HG02943 (cell line): Measurements from ENCODE around the gene RWDD2A.
A peak's percentile ranks its signal among the peaks of the same experiment; 100 is the strongest.

Experiments used
- ATAC-seq: cut with Tn5 transposase; IDR thresholded peaks from one replicate; pipeline ENCODE4 v1.9.1; 2021; ENCODE audit warnings: mild to moderate bottlenecking, low read depth, moderate library complexity; ENCODE audit not compliant: unreplicated experiment

RWDD2A gene

DNA sequence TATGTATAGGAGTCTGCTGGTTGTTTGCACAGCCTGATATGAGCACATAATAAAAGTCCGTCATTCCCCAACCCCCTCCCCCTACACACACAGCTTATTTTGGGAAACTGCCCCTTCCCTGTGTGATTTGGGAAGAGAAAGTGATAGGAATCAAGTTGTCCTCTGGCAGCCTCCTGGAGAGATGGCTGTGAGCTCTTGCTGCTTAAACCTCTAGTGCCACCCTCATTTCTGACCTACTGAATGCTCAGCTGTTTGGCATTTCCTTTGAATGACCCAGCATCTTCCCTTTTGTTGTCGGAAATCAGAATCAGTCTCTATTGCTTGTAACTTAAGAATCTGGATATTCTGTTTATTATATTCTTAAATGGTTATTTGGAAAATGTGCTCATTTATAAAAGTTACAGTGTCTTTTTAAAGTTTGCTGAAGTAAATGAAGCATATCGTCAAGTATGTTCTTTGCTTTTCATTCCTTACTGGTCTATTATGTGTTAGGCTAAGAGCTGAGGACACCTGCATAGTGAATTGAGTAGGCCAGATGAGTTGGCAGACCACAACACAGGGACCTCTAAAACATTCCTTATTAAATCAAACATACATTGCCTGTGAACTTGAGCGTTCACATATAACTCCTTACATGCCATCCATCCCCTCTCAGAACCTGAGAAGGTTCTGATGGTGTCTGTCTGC is 5.5 kb downstream of the RWDD2A start:
- no peak for ATAC-seq

DNA sequence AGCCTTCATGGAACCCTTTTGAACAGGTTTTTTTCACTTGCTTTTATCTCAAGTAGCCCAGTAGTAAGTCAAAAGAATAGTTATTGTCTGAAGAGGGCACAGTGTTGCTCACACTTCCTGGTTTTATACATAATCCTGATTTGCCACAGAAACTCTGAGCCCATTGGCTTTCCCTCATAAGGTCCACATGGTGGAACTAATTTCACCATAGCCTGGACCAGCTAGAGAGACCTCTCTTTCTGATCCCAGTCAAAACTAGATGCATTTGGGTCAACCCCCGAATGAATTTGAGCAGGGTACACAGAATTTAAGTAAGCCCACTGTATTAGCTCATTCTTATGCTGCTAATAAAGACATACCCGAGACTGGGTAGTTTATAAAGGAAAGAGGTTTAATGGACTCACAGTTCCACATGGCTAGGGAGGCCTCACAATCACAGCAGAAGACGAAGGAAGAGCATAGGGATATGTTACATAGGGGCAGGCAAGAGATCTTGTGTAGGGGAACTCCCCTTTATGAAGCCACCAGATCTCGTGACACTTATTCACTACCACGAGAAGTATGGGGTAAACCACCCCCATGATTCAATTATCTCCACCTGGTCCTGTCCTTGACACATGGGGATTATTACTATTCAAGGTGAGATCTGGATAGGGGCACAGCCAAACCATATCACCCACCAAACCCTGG is 6.2 kb downstream of the RWDD2A start:
- no peak for ATAC-seq

DNA sequence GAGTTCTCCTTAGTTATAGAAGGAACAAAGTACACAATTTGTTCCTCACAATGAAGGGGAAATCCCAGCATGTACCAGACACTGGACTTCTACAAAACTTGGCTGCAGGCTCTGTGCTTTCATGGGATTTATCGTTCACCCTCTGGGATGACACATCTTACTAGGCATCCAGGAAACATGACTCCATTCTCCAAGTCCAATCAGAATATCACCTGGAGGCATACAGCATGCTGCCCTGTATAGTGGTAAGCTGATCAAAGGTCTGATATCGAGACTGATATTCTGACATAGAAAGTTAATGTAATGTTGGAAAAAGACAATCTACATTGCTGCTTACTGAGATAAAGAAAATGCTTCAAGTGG is 6.7 kb downstream of the RWDD2A start:
- ATAC-seq = no peak

DNA sequence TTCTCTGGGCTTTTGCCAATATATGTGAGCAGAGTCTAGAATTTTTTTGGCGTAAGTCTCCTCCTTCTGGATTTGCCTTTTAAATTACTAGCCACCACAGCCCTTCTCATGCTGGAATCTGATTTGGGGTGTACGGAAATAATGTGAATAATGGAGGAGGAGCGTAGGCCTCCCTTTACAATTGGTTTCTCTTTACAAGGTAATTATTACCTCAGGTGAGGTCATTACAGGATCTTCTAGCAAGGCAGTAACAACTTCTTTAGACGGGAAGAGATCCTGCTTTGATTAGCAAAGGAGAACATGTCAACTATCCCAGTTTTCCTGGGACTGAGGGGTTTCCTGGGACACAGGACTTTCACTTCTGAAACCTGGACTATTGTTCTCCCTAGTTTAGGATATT is 8.9 kb downstream of the RWDD2A start:
- no peak for ATAC-seq

DNA sequence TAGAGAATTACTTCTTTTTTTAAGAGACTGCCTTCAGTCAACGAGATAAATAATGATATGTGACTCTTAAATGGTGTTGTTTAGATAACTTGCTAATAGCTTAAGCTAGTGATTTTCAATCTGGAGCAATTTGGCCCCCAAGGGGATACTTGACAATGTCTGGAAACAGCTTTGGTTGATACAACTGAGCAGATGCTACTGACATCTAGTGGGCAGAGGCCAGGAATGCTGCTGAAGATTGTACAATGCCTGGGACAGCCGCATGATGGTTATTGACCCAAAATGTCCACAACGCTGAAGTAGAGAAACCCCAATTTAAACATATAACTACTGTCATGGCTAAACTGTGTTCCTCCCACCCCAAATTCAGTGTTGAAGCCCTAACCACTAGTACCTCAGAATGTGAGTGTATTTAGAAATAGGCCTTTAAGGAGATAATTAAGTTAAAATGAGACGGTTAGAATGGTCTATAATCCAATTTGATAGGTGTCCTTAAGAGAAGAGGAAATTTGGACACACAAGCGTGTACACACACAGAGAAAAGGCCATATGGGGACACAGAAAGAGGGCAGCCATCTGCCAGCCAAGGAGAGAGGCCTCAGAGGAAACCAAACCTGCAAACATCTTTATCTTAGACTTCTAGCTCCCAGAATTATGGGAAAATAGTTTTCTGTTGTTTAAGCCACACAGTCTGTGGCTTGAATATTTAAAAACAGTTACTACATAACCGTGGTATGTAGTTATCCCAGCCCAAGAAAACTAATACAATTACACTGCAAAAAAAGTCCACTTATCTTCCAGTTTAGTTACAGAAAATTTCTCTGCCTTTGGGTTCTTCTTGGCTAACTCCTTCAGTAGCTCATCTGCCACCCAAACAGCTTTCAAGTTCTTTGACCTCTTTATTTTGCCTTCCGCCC is 22.2 kb downstream of the RWDD2A start:
- ATAC-seq = peak; percentile 99

DNA sequence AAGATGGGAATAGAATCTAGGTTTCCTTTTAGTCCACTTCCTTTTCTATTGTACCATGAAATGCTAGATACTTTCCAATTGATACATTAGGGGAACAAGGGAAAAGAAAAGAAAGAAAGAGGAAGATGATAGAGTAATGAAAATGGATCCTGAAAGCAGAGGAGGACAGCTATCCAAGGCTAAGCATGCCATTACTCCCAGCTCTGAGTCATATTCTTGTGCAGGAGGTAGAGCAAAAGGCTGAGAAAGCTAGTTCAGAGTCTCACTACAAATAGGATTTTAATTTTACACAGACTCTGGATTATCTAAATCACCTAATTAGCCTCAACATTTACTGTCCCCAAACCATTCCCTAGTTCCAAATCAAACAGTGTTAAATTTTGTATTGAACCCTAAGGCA is 23.6 kb downstream of the RWDD2A start:
- no peak for ATAC-seq

DNA sequence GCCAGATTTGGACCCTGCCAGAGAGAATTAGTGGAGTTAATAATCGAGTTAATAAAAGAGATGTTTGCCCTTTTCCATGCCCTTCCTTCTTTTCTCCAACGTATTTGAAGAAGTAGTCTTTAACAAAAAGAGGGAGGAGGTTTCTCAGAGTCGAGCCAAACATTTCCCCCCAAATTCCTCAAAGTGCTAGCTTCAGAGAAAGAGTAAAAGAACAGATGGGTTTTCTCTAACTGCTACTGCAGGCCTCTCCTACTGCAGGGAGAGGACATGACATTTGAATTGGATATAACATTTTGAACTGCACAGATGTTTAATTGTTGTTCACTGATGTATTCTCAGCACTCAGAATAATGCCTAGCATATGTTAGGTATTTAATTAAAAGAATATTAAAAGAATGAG is 25.5 kb downstream of the RWDD2A start:
- no peak for ATAC-seq

DNA sequence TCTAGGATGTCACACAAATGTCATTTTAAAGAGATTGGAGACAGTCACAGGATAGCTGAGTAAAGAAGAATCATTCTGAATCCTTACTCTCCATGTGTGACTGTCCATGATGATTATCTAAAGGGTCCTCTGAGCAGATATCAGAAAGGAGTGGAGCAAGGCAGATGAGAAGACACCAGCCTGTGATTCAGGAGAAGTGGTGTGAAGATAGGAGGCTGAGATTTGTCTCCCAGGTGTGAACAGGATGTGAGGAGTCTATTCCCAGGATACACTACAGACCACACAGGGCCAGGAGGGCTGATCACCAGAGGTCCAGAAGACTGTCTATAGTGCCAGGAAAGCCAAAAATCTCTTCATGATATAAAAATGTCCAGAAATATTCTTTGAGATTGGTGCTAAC is 27.0 kb downstream of the RWDD2A start:
- no peak for ATAC-seq

DNA sequence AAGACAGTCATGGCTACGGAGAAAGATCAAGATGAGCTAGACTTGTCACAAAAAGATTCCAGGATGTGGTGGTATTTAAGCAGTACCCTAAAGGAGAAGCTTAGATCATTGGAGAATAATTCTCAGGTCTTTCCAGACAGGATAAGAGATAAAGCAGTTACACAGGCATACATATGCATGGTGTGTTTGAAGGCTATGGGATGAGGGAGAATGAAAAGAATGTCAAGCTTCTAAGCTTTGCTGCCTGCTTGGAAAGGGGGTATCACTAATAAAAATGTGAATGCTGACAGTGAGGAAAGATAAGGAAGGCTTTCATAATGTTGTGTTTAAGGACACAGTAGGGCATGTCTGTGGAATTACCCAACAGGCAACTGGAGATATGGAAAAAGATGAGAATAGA is 28.1 kb downstream of the RWDD2A start:
- ATAC-seq = no peak

DNA sequence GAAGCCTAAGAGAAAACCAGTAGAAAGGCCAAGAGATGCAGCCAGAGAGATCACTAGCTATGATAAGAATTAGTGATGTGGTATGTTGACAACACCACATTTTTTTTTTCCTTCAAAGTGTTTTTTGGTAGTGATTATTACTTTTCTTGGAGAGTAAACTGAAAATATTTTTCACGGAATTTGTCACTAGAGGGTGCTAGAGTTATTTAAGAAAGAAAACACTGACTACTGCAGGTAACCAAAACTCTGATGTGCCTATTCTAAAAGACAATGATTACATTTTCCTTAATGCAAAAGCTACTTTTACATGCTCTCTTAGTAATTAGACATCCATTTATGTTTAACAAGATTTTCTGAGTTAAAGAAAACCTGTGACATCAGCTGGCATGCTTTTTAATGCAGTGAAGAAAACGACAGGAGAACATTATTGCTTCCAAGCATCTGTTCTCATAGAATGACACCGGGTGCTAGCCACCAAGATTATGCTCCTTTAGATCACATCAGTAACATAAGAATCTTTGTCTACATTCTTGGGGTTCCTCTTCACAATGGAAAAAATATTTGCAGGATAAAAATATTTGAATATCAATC is 28.8 kb downstream of the RWDD2A start:
- ATAC-seq = no peak

DNA sequence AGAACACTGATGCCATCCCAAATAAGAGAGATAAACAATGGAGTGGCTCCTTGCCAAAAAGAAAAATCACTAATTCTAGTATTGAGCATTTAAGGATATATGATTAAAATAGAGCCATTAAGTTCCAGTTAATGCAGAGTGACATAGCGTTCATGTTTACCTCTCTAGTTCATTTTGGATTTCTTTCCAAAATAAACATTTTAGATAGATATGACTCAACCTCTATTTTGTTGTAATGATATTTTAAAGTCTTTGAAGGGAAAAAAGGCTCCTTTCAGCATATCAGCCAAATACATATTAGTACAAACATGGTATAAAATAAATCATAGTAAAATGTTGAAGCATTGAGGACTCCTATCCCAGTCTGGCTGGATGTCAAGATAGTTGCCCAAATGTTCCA is 33.4 kb downstream of the RWDD2A start:
- no peak for ATAC-seq

DNA sequence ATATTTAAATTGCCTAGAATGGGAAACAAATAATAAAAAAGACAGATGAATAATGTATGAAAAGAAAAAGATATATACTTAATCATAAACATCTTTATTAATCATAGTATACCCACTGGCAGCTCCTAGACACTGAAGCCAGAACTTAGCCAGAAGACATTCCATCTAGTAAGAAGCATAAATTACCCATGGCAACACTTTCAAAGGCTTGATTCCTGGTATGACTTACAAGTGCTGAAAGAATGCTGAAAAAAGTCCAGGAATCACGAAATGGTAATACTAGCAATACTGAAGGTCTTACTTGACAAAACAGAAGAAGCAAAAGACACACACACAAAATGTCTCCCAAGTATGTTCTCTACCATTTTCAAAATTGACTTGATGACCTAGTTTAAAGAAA is 38.0 kb downstream of the RWDD2A start:
- no peak for ATAC-seq

DNA sequence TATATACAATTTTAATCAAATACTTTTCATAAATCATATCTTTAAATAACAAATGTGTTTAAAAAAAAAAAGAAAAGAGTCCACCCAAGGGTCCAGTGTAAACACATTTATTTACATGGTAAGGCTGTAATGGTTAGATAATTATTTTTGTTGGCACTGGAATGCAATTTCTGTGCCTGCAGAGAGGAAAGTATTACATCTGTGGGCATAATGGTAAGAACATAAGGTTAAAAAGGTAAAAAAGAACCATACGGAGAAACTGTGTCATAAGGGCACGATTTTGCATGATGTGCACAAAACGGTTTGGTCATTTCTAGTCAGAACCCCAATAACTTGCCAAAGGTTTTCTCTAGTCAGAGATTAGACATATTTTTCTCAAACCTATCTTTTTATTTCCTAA is 54.3 kb downstream of the RWDD2A start:
- no peak for ATAC-seq
